OCI-LY7 (cell line): Measurements from ENCODE around the gene LRRC71. TPM values are rescaled to one million over a fixed set of nuclear protein-coding genes. Genes with fewer than 3 reads are reported as not detected.

Source experiments
- BruUV-seq: library from RNA; stranded (reverse); fragments of 400-500 nt; replicated peaks from 2 replicates; lab custom pipeline; 2021; lab: Mats Ljungman, UMichigan
- CTCF ChIA-PET: fragments of 300-600 bp; sonication (Branson Sonifier 250); formaldehyde crosslinking; loops from one replicate; lab custom pipeline; 2022; ENCODE audit warnings: antibody characterized with exemption; ENCODE audit not compliant: unreplicated experiment; lab: Charles Lee
- POLR2A ChIA-PET: fragments of 300-600 bp; sonication (Branson Sonifier 250); formaldehyde crosslinking; loops from one replicate; lab custom pipeline; 2022; ENCODE audit warnings: antibody characterized with exemption; lab: Charles Lee
- DNase-seq: peaks from one replicate; pipeline ENCODE4 v3.0.0-alpha.2; 2015; ENCODE audit warnings: low spot score
- H2AFZ ChIP-seq: fragments of 200-600 bp; sonication (generic), shearing (Covaris generic); 2 replicates; pipeline ENCODE4 v1.6.1; 2014; ENCODE audit warnings: mild to moderate bottlenecking, antibody characterized with exemption, low read length, moderate library complexity
- H3K27ac ChIP-seq: fragments of 200-600 bp; sonication (generic); 2 replicates; pipeline ENCODE4 v1.5.1; 2014; ENCODE audit warnings: mixed run types, low read depth, mild to moderate bottlenecking, moderate library complexity, low read length, inconsistent platforms; ENCODE audit not compliant: poor library complexity, severe bottlenecking
- H3K36me3 ChIP-seq: fragments of 200-600 bp; sonication (generic); 2 replicates; pipeline ENCODE4 v1.6.1; 2014; ENCODE audit warnings: mild to moderate bottlenecking, antibody characterized with exemption, low read length, moderate library complexity, mixed read lengths; ENCODE audit not compliant: insufficient read depth
- H3K4me1 ChIP-seq: fragments of 200-600 bp; sonication (generic); 2 replicates; pipeline ENCODE4 v1.5.1; 2014; ENCODE audit warnings: mild to moderate bottlenecking, low read length; ENCODE audit not compliant: insufficient read depth, poor library complexity, severe bottlenecking
- H3K4me2 ChIP-seq: fragments of 200-600 bp; sonication (generic); 2 replicates; pipeline ENCODE4 v1.6.1; 2014; ENCODE audit warnings: mild to moderate bottlenecking, low read length
- H3K4me3 ChIP-seq: fragments of 200-600 bp; sonication (generic); 2 replicates; pipeline ENCODE4 v1.5.1; 2014; ENCODE audit warnings: mild to moderate bottlenecking, low read depth, low read length; ENCODE audit not compliant: poor library complexity, severe bottlenecking
- H3K79me2 ChIP-seq: fragments of 200-600 bp; sonication (generic); 2 replicates; pipeline ENCODE4 v1.6.1; 2016; ENCODE audit warnings: low read depth, mild to moderate bottlenecking, low read length, moderate library complexity, mixed read lengths; ENCODE audit not compliant: insufficient read depth
- H3K9me2 ChIP-seq: fragments of 200-600 bp; sonication (generic); 2 replicates; pipeline ENCODE4 v1.6.1; 2016; ENCODE audit warnings: mild to moderate bottlenecking, low read length, mixed read lengths; ENCODE audit not compliant: insufficient read depth
- H3K9me3 ChIP-seq: fragments of 200-600 bp; sonication (generic); 2 replicates; pipeline ENCODE4 v1.6.1; 2014; ENCODE audit warnings: mild to moderate bottlenecking, mixed run types, low read length, mixed read lengths
- H4K20me1 ChIP-seq: fragments of 200-600 bp; sonication (generic); 2 replicates; pipeline ENCODE4 v1.6.1; 2014; ENCODE audit warnings: mild to moderate bottlenecking, antibody characterized with exemption, low read length, moderate library complexity, mixed read lengths; ENCODE audit not compliant: insufficient read depth
- CTCF ChIP-seq: fragments of 200-600 bp; sonication (generic); conservative IDR thresholded peaks from 2 replicates; pipeline ENCODE4 v1.5.1; 2014; ENCODE audit warnings: mild to moderate bottlenecking, antibody characterized with exemption, low read length, moderate library complexity, mixed read lengths
- EZH2phosphoT487 ChIP-seq: fragments of 200-600 bp; sonication (generic); IDR thresholded peaks from 2 replicates; pipeline ENCODE4 v1.6.1; 2018; ENCODE audit warnings: low read depth, borderline replicate concordance, mild to moderate bottlenecking, mixed run types, antibody characterized with exemption, low read length, moderate library complexity, mixed read lengths
- intact Hi-C: fragments of 100-400 bp; cut with micrococcal nuclease; formaldehyde crosslinking; loops from one replicate; pipeline ENCODE4 v1.10.0; 2022; ENCODE audit not compliant: unreplicated experiment
- total RNA-seq, 2 experiments: library from RNA; depleted of rRNA in 1 of 2; stranded (reverse); fragments of >200 nt in 1 of 2; shearing (Covaris generic) in 1 of 2; gene quantifications; 2 replicates each; pipeline ENCODE4 v1.2.3, GENCODE V29; 2014 to 2022

The LRRC71 gene
- total RNA-seq, 2 experiments from 2014 or later, result not detected

- no peaks in the 10 kb centered on the region for H4K20me1 ChIP-seq
- no peaks in the 10 kb centered on the region for H3K9me2 ChIP-seq
- peak; percentile 80 for TF ChIP-seq CTCF
- no peak for TF ChIP-seq EZH2phosphoT487
- BruUV-seq, result no TSS peak
- H3K36me3 ChIP-seq, result no peaks in the 10 kb centered on the region
- H3K4me1 ChIP-seq, result peaks cover 12% of the 10 kb centered on the region
- no peaks in the 10 kb centered on the region for H3K79me2 ChIP-seq
- CTCF ChIA-PET, result no interaction called here
- no peaks in the 10 kb centered on the region for H3K9me3 ChIP-seq
- no peak overlapping the region for H2AFZ ChIP-seq
- intact Hi-C loops, result loop anchor here (2.0 kb wide), 1 partner anchor 71 kb away; no protein-coding TSS in a partner anchor
- no peak overlapping the region for H3K27ac ChIP-seq
- no peak overlapping the region for H3K4me2 ChIP-seq
- H3K4me3 ChIP-seq, result no peak overlapping the region
- DNase-seq, result peak; percentile 59
- POLR2A ChIA-PET, result no interaction called here
Measured at GRCh38 chr1:156961709-156962108, 41.3 kb downstream of the LRRC71 start.

- ChIA-PET CTCF (no interaction called here), POLR2A (no interaction called here)
- no peak overlapping the region for H3K27ac ChIP-seq
- no peaks in the 10 kb centered on the region for H4K20me1 ChIP-seq
- no peaks in the 10 kb centered on the region for H3K9me2 ChIP-seq
- intact Hi-C loops, result no loop called here
- H3K4me2 ChIP-seq, result peak overlapping the region; percentile 39
- DNase-seq, result peak; percentile 66
- H3K9me3 ChIP-seq, result no peaks in the 10 kb centered on the region
- H3K4me1 ChIP-seq, result peaks cover 12% of the 10 kb centered on the region
- H3K79me2 ChIP-seq, result no peaks in the 10 kb centered on the region
- H3K36me3 ChIP-seq, result no peaks in the 10 kb centered on the region
- peak overlapping the region; percentile 32 for H3K4me3 ChIP-seq
- BruUV-seq, result no TSS peak
- TF ChIP-seq CTCF (no peak), EZH2phosphoT487 (no peak)
- peak overlapping the region; percentile 95 for H2AFZ ChIP-seq
Measured at GRCh38 chr1:156963621-156964020, 43.2 kb downstream of the LRRC71 start.

DNA sequence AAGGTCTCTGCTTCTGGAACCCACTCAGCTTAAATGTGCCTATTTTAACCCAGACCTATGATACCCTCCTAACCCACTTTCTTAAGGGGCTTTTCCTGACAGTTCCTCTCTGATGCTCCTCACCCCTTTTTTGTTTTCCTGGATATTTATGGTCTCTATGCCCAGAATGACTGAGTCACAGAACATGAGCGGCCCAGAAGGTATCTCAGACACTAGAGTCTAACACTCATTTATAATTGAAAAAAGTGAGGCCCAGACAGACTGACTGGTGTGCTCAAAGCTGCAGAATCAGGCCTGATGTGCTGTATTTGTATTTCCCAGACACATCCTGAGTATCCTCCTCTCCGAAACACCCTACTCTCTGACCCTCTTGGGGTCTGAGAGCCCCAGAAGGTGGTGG is 44.0 kb downstream of the LRRC71 start:
- H2AFZ ChIP-seq, result peak overlapping the region; percentile 95
- TF ChIP-seq EZH2phosphoT487 (no peak), CTCF (no peak)
- no peak overlapping the region for H3K4me3 ChIP-seq
- H3K27ac ChIP-seq, result no peak overlapping the region
- ChIA-PET POLR2A (interaction anchor here (1.1 kb wide), 1 partner anchor 97 kb away, joined by 4 read pairs; no protein-coding TSS in a partner anchor), CTCF (no interaction called here)
- BruUV-seq, result no TSS peak
- H4K20me1 ChIP-seq, result no peaks in the 10 kb centered on the region
- no peaks in the 10 kb centered on the region for H3K36me3 ChIP-seq
- H3K4me1 ChIP-seq, result peaks cover 12% of the 10 kb centered on the region
- intact Hi-C loops, result no loop called here
- H3K9me2 ChIP-seq, result no peaks in the 10 kb centered on the region
- H3K79me2 ChIP-seq, result no peaks in the 10 kb centered on the region
- H3K4me2 ChIP-seq, result no peak overlapping the region
- no peaks in the 10 kb centered on the region for H3K9me3 ChIP-seq
- no peak for DNase-seq
